ENCODE data around the gene B3GALT2. TPM values are rescaled to one million over a fixed set of nuclear protein-coding genes. Genes with fewer than 3 reads are reported as not detected.
A peak's percentile ranks its signal among the peaks of the same experiment; 100 is the strongest.

Gene B3GALT2
- total and polyA plus RNA-seq, 2 of the 4 experiments (the other 2 are of a cell fraction): 1.8 to 4.5 TPM

DNA sequence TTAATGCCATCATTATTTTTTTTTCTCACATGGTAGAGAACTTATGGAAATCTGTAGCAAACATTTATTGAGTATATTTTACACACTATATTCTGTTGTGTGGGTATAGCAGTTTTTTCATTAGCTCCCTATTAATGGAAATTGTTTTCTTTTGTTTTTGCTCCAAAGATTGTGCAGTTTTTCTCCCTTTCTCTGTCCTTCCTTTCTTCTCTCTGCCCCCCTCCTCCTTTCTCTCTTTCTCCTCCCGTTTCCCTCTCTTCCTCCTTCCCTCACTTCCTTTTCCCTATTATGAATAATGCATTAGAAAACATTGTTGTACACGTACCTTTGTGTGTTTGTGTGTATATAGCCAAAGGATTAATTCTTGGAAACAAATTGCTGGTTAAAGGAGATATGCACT is 44.0 kb downstream of the B3GALT2 start:
- ATAC-seq (ENCODE audit: low read depth) (no peak), DNase-seq (no peak)
- Histone ChIP-seq H4K20me1 (ENCODE audit: insufficient read depth, low read length) (peaks cover 9% of the 10 kb centered on the region; the same call in 1 of the 2 replicates), H3K4me1 (ENCODE audit: control insufficient read depth, insufficient read depth, low read length) (no peaks in the 10 kb centered on the region), H4K5ac (ENCODE audit: low read depth, low read length) (no peak overlapping the region), H4K8ac (ENCODE audit: low read depth in 2 of 2, low read length in 2 of 2) (no peak overlapping the region), H3K9me1 (ENCODE audit: insufficient read depth, low read length) (no peaks in the 10 kb centered on the region), H3K36me3 (ENCODE audit: control insufficient read depth, insufficient read depth, low read length) (peaks cover 25% of the 10 kb centered on the region), H3K14ac (replicated peaks; ENCODE audit: low read depth, low read length) (no peak overlapping the region), H2BK120ac (ENCODE audit: low read depth, low read length) (no peak overlapping the region), H3K79me1 (ENCODE audit: low read depth in 1 of 2, low read length in 2 of 2) (peaks cover 19 to 28% of the 10 kb centered on the region in 2 experiments; a peak in 3 of 4 replicates), H2AK5ac (ENCODE audit: low read depth, low read length) (no peak overlapping the region), H3K4me2 (ENCODE audit: low read depth, low read length) (no peak overlapping the region), H3K56ac (ENCODE audit: extremely low read depth, insufficient read depth, low read length) (no peak overlapping the region), H3K27me3 (ENCODE audit: control insufficient read depth, insufficient read depth, low read length) (no peaks in the 10 kb centered on the region), H3K9me3 (ENCODE audit: control insufficient read depth, insufficient read depth, low read length) (no peaks in the 10 kb centered on the region), H2AK9ac (replicated peaks; ENCODE audit: low read depth, low read length, poor library complexity) (no peak overlapping the region), H3K4ac (ENCODE audit: low read depth, low read length) (no peak overlapping the region), H3K4me3 (ENCODE audit: insufficient read depth, low read depth, low read length) (no peak overlapping the region), H3K23ac (ENCODE audit: low read depth, low read length) (no peak overlapping the region), H3K27ac (ENCODE audit: insufficient read depth, low read length) (no peak overlapping the region), H2BK5ac (ENCODE audit: low read depth, low read length, poor library complexity, severe bottlenecking) (peak overlapping the region; percentile 2), H4K91ac (ENCODE audit: insufficient read depth, low read depth, low read length) (no peak overlapping the region), H2AFZ (replicated peaks; ENCODE audit: low read length, poor library complexity) (no peak overlapping the region), H3K9ac (ENCODE audit: low read depth, low read length) (no peak overlapping the region), H2BK15ac (ENCODE audit: low read depth, low read length) (no peak overlapping the region), H2BK20ac (ENCODE audit: low read depth, low read length) (no peak overlapping the region), H3K18ac (ENCODE audit: low read depth, low read length) (no peak overlapping the region)
- CTCF ChIA-PET: interaction anchor here (0.7 kb wide), 1 partner anchor 556 kb away, joined by 3 read pairs; no protein-coding TSS in a partner anchor
- no CpG with 5 or more reads among the region's 2 CpGs for WGBS, 2 experiments (ENCODE audit: extremely low coverage in 2 of 2, insufficient read length in 1 of 2)
- no TSS peak for BruUV-seq (replicated peaks)
- dilution Hi-C loops (cut with HindIII; ENCODE audit: low sequenced_read_pairs, unreplicated experiment): no loop called here
- intact Hi-C loops (cut with micrococcal nuclease): no loop called here
- in situ Hi-C loops (cut with MboI; ENCODE audit: low sequenced_read_pairs): no loop called here
- POLR2A ChIA-PET (ENCODE audit: unreplicated experiment): no interaction called here
- TF ChIP-seq FOS (IDR thresholded peaks at IDR 0.05; ENCODE audit: low read depth, low read length) (no peak), NFE2L2 (IDR thresholded peaks at IDR 0.05; ENCODE audit: low read depth, low read length) (no peak), POLR2A (IDR thresholded peaks at IDR 0.05; ENCODE audit: low read depth, low read length) (no peak), RAD21 (IDR thresholded peaks at IDR 0.05; ENCODE audit: low read length) (no peak), RCOR1 (IDR thresholded peaks at IDR 0.05; ENCODE audit: insufficient replicate concordance, low read length) (no peak), MAFK (IDR thresholded peaks at IDR 0.05; ENCODE audit: low read depth, low read length) (no peak), CEBPB (IDR thresholded peaks at IDR 0.05; ENCODE audit: low read depth, low read length) (no peak), MXI1 (IDR thresholded peaks at IDR 0.05; ENCODE audit: borderline replicate concordance, low read depth, low read length) (no peak), MAZ (IDR thresholded peaks at IDR 0.05; ENCODE audit: borderline replicate concordance, low read depth, low read length) (no peak), ELK1 (IDR thresholded peaks at IDR 0.05; ENCODE audit: borderline replicate concordance, low read depth, low read length) (no peak), RFX5 (IDR thresholded peaks at IDR 0.05; ENCODE audit: low read depth, low read length) (no peak)
- TF ChIP-seq, protein P1, sequence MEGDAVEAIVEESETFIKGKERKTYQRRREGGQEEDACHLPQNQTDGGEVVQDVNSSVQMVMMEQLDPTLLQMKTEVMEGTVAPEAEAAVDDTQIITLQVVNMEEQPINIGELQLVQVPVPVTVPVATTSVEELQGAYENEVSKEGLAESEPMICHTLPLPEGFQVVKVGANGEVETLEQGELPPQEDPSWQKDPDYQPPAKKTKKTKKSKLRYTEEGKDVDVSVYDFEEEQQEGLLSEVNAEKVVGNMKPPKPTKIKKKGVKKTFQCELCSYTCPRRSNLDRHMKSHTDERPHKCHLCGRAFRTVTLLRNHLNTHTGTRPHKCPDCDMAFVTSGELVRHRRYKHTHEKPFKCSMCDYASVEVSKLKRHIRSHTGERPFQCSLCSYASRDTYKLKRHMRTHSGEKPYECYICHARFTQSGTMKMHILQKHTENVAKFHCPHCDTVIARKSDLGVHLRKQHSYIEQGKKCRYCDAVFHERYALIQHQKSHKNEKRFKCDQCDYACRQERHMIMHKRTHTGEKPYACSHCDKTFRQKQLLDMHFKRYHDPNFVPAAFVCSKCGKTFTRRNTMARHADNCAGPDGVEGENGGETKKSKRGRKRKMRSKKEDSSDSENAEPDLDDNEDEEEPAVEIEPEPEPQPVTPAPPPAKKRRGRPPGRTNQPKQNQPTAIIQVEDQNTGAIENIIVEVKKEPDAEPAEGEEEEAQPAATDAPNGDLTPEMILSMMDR (conservative IDR thresholded peaks at IDR 0.05; ENCODE audit: low read depth, low read length): no peak
- TF ChIP-seq, protein P2, sequence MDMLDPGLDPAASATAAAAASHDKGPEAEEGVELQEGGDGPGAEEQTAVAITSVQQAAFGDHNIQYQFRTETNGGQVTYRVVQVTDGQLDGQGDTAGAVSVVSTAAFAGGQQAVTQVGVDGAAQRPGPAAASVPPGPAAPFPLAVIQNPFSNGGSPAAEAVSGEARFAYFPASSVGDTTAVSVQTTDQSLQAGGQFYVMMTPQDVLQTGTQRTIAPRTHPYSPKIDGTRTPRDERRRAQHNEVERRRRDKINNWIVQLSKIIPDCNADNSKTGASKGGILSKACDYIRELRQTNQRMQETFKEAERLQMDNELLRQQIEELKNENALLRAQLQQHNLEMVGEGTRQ (IDR thresholded peaks at IDR 0.05; ENCODE audit: low read depth, low read length): no peak
